Activated naive CD8-positive, alpha-beta T cell treated with anti-CD3 and anti-CD28 coated beads, Interleukin-2, amount 10 ng/mL, durations not matched to agents 7 days and 5 days (primary cell): ENCODE measurements around the gene MYO7A. TPM values are rescaled to one million over a fixed set of nuclear protein-coding genes. Genes with fewer than 3 reads are reported as not detected.
A peak's percentile ranks its signal among the peaks of the same experiment; 100 is the strongest.

Experiments
- ATAC-seq: fragments of 150-1000 bp; cut with Tn5 transposase; one replicate; pipeline ENCODE4 v1.10.0; 2021; ENCODE audit warnings: low read depth, moderate library complexity
- POLR2A ChIA-PET: fragments of 350-600 bp; sonication (Branson Sonifier 250); formaldehyde crosslinking; loops from one replicate; lab custom pipeline; 2021; ENCODE audit warnings: antibody characterized with exemption; lab: Charles Lee
- DNase-seq: peaks from one replicate; pipeline ENCODE4 v3.0.0; 2021
- H3K27ac Mint-ChIP-seq: one replicate; pipeline ENCODE4 v1.8.0; 2022; ENCODE audit warnings: mild to moderate bottlenecking, mixed read lengths
- H3K27me3 Mint-ChIP-seq: one replicate; pipeline ENCODE4 v1.8.0; 2022; ENCODE audit warnings: mild to moderate bottlenecking, moderate library complexity, mixed read lengths
- H3K36me3 Mint-ChIP-seq: one replicate; pipeline ENCODE4 v1.8.0; 2021; ENCODE audit warnings: mild to moderate bottlenecking, mixed read lengths
- H3K4me1 Mint-ChIP-seq: one replicate; pipeline ENCODE4 v1.8.0; 2021; ENCODE audit warnings: mixed read lengths
- H3K4me3 Mint-ChIP-seq: one replicate; pipeline ENCODE4 v1.8.0; 2022; ENCODE audit warnings: mild to moderate bottlenecking, moderate library complexity, mixed read lengths
- H3K9me3 Mint-ChIP-seq: one replicate; pipeline ENCODE4 v1.8.0; 2021; ENCODE audit warnings: mixed read lengths
- total RNA-seq, 2 experiments: library from RNA; stranded (reverse); gene quantifications; one replicate each; pipeline ENCODE4 v1.2.3, GENCODE V29; 2021

MYO7A gene
- under 1 TPM; 0.22 to 0.37 TPM for total RNA-seq

DNA sequence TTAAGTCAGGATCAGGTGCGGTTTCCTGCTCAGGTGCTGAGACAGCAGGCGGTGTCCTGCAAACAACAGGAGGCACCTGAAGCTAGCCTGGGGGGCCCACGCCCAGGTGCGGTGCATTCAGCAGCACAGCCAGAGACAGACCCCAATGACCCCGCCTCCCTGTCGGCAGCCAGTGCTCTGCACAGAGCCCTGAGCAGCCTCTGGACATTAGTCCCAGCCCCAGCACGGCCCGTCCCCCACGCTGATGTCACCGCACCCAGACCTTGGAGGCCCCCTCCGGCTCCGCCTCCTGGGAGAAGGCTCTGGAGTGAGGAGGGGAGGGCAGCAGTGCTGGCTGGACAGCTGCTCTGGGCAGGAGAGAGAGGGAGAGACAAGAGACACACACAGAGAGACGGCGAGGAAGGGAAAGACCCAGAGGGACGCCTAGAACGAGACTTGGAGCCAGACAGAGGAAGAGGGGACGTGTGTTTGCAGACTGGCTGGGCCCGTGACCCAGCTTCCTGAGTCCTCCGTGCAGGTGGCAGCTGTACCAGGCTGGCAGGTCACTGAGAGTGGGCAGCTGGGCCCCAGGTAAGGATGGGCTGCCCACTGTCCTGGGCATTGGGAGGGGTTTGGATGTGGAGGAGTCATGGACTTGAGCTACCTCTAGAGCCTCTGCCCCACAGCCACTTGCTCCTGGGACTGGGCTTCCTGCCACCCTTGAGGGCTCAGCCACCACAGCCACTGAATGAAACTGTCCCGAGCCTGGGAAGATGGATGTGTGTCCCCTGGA, at the start of gene MYO7A:
MYO7A (plus strand) TSS at position 327 of the 772 bp plus-strand sequence. CDS start 2,389 bp downstream, outside the sequence.
- Mint-ChIP-seq H3K36me3 (no peaks in the 10 kb centered on the region), H3K9me3 (no peaks in the 10 kb centered on the region), H3K4me1 (peaks cover 7% of the 10 kb centered on the region), H3K4me3 (peak within 1 kb of the TSS; percentile 58), H3K27ac (no peak within 1 kb of the TSS), H3K27me3 (peaks cover 14% of the 10 kb centered on the region)
- no peak for ATAC-seq
- no peak for DNase-seq
- POLR2A ChIA-PET: no interaction called here

DNA sequence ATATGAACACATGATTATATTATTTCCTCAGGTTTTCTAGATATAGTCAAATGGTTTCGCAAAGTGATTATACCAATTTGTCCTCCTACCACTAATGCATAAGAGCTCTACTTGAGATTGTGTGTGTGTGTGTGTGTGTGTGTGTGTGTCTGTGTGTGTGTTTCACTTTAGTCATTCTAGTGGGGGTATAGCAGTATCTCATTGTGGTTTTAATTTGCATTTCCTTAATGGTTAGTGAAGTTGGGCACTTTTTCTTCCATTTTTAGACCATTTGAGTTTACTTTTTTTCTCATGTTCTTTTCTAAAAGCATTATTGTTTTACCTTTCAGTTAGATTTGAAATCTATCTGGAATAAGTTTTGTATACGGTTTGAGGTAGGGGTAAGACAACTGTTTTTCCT, 48.4 kb upstream of the MYO7A start:
- Mint-ChIP-seq H3K27ac (no peak overlapping the region), H3K4me3 (no peak overlapping the region), H3K4me1 (peaks cover 16% of the 10 kb centered on the region), H3K36me3 (peaks cover 2% of the 10 kb centered on the region), H3K9me3 (peaks cover 1% of the 10 kb centered on the region), H3K27me3 (peaks cover 9% of the 10 kb centered on the region)
- ATAC-seq: no peak
- POLR2A ChIA-PET: no interaction called here
- DNase-seq: no peak

DNA sequence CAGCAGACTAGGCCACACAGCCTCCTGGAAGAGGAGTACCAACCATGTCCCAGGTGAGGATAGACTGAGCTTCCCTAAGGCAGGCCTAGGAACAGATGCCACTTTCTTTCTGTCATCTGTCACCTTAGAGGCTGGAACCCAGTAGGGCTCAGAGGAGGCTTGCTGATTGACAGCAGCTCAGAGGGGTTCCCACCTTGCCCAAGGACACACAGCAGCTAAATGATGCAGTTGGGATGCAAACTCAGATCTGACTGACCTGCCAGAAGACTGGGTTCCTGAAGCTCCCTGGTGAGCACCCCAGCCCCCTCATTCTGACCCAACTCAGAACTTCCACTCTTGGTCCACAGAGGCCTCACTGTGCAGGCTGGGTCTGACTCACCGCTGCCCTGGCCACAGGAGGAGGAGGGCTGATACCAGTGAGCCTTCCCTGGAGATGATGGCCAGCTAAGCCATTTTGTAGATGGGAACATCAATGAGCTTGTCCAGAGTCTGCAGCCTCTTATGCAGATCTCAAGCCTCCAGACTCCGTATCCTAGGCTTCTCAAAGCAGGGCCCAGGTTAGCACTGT, 47.3 kb upstream of the MYO7A start:
- H3K27me3 Mint-ChIP-seq: peaks cover 9% of the 10 kb centered on the region
- H3K27ac Mint-ChIP-seq: no peak overlapping the region
- peaks cover 16% of the 10 kb centered on the region for H3K4me1 Mint-ChIP-seq
- peaks cover 2% of the 10 kb centered on the region for H3K36me3 Mint-ChIP-seq
- DNase-seq (no peak), ATAC-seq (no peak)
- no peak overlapping the region for H3K4me3 Mint-ChIP-seq
- POLR2A ChIA-PET: no interaction called here
- H3K9me3 Mint-ChIP-seq: peaks cover 1% of the 10 kb centered on the region

DNA sequence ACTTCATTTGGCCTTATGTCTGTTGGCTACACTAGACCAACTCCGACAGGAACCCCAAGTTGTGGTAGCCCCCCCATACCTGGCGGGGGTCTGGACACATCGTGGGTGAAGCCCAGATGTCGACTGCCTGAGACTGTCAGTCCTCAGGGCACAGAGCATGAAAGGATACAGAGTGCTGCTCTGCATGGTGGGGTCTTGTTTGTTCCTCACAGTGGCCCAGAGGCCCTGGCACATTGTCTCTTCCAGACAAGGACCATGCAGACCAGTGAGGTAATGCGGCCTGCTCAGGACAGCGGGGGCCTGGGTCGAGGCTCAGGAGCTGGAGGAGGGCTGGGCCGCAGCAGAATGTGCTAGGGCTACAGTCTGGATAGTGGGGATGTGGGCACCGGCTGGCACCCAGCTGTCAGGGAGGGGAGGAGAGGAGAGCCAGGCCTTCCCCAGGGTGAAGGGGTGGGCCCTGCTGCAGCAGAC, 46.6 kb upstream of the MYO7A start:
- Mint-ChIP-seq H3K4me3 (no peak overlapping the region), H3K9me3 (peaks cover 1% of the 10 kb centered on the region), H3K27me3 (peaks cover 9% of the 10 kb centered on the region), H3K27ac (peak overlapping the region; percentile 96), H3K36me3 (peaks cover 2% of the 10 kb centered on the region), H3K4me1 (peaks cover 16% of the 10 kb centered on the region)
- POLR2A ChIA-PET: interaction anchor here (1.0 to 2.4 kb wide), 4 partner anchors 12 to 34 kb away, joined by 3 to 19 read pairs (median 8); partner anchors contain the start of gene CAPN5
- ATAC-seq (no peak), DNase-seq (no peak)

DNA sequence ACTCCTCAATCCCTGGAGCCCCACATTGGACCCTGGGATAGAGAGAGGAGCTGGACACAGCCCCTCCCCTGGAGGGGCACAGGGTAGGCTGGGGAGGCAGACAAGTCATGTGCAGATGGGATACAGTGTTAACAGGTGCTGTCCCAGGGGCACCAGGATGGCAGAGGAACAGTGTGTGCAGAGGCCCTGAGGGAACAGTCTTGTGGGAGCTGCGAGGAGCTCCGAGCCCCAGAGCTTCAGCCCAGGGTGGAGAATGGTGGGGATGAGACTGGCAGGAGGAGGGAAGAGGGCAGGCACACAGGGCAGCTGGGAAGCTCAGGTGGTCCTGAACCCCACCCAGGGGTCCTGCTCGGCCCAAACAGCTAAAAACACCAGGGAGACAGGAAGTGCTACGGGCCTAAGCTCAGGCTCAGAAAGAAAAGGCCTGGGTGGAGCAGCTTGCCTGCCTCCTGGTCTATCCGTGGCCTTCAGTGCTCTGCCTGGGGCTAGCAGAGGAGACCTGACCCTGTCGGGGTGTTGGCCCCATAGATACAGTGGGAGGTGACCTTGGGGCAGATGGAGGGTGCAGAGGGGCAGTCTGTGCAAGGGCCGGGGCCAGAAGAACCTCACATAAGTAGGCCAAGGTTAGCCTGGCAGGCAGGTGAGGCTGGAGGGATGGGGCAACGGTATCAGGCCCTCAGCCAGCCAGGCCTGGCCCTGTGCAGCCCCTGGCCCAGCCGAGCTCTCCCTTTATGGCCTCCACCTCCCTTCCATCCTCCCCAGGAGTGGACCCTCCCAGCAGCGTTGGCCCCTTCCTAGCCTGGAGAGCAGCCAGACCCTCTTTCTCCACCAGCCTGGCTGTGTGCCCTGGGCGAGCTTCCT, 45.8 kb upstream of the MYO7A start:
- H3K4me3 Mint-ChIP-seq: peak overlapping the region; percentile 81
- H3K4me1 Mint-ChIP-seq: peaks cover 16% of the 10 kb centered on the region
- peak; percentile 45 for ATAC-seq
- peak overlapping the region; percentile 96 for H3K27ac Mint-ChIP-seq
- H3K27me3 Mint-ChIP-seq: peaks cover 9% of the 10 kb centered on the region
- peaks cover 1% of the 10 kb centered on the region for H3K9me3 Mint-ChIP-seq
- DNase-seq: peak; percentile 46
- POLR2A ChIA-PET: interaction anchor here (0.5 to 2.4 kb wide), 8 partner anchors 9 to 525 kb away, joined by 3 to 21 read pairs (median 8); partner anchors contain the start of gene CAPN5
- peaks cover 2% of the 10 kb centered on the region for H3K36me3 Mint-ChIP-seq

DNA sequence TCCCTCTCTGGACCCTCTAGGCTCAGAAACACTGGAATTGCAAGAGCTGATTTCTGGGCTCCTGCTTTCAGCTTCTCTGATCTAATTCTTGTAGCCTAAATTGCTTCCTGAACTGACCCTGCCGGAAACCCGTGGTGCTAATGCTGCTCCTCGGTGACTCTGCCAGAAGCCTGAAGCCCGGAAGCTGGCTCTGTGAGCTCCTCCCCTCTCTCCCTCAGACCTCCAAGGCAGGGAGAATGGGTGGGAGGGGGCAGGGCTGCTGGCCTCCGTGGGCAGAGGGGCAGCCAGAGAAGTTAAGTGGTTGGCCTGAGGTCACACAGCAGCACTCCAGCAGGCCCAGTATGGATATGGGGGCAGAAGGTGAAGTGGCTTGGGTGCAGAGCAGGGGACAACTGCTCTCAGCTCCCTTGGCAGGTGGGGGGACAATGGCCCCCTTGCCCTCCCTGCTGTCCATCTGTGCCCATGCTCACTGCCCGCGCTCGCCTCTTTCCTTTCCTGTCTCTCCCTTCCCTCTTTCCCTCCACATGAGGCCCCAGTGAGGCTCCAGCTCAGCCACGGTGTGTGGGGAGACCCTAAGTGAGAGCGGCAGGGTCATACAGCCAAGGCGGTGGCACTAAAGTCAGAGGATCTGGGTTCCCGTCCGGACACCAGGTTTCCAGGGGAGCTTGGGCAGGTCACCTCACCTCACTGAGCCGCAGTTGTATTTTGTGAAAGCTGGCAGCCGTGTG, 45.0 kb upstream of the MYO7A start:
- ATAC-seq (peak; percentile 96), DNase-seq (peak; percentile 66)
- Mint-ChIP-seq H3K9me3 (peaks cover 1% of the 10 kb centered on the region), H3K27me3 (peaks cover 7% of the 10 kb centered on the region), H3K27ac (peak overlapping the region; percentile 96), H3K4me3 (peak overlapping the region; percentile 81), H3K36me3 (peaks cover 2% of the 10 kb centered on the region), H3K4me1 (peaks cover 16% of the 10 kb centered on the region)
- POLR2A ChIA-PET: interaction anchor here (0.5 to 2.4 kb wide), 8 partner anchors 8 to 524 kb away, joined by 3 to 21 read pairs (median 8); partner anchors contain the start of gene CAPN5

DNA sequence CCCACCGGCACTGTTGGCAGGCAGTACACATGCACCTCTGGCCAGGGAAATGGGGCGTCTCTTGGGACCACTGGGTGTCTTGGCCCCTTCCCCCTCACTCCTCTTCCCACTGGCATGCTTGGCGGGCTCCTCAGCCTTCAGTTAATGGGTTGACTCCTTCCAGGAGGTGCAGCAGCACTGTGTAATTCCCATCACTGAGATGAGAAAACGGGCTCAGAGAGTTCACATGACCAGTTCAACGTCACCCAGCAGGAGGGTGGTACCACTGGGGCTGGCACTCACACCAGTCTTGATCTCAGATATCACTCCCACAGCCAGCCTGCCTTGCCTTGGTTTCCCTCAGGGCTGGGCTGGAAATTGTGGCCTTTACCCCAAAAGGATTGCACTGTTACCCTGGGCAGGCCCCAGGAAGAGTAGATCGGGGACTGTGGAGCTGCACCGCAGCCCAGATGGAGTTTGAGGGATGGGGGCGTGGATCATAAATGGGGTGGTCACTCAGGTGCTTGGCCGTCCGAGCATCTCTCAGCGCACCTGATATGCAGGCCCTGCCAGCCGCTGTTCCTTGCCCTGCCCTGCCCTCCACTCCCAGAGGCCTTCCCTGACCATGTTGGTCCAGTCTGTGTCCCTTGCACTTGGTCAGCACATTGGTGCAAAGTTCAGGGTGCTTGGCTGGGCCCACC, 44.3 kb upstream of the MYO7A start:
- peak overlapping the region; percentile 19 for H3K4me3 Mint-ChIP-seq
- ATAC-seq (no peak), DNase-seq (peak; percentile 25)
- H3K27me3 Mint-ChIP-seq: peaks cover 1% of the 10 kb centered on the region
- POLR2A ChIA-PET: interaction anchor here (1.6 to 2.4 kb wide), 3 partner anchors 8 to 17 kb away, joined by 11 to 21 read pairs (median 19); partner anchors contain the start of gene CAPN5
- peaks cover 16% of the 10 kb centered on the region for H3K4me1 Mint-ChIP-seq
- peaks cover under 1% of the 10 kb centered on the region for H3K36me3 Mint-ChIP-seq
- no peaks in the 10 kb centered on the region for H3K9me3 Mint-ChIP-seq
- H3K27ac Mint-ChIP-seq: peak overlapping the region; percentile 96

DNA sequence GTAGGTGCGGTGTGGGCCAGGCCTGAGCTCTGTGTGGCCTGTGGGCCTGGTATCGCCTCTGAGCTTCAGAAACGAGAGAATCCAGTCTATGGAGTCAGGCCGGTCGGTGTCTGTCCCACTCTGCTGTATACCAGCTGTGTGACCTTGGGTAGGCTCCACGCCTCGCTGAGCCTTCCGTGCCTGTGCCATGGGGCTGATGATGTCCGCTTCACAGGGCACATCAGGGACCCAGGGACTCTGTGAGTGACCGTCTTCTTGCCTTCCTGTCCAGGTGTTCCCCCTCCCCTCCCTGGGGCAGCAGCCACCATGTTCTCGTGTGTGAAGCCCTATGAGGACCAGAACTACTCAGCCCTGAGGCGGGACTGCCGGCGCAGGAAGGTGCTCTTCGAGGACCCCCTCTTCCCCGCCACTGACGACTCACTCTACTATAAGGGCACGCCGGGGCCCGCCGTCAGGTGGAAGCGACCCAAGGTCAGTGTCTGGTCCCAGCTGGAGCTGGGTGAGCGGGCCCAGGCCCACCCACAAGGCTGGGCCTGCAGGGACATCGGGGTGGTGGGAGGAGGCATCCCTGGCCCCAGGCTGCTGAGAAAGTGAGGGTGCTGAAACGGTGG, 43.4 kb upstream of the MYO7A start:
- POLR2A ChIA-PET: no interaction called here
- peak; percentile 29 for DNase-seq
- Mint-ChIP-seq H3K36me3 (no peaks in the 10 kb centered on the region), H3K4me3 (no peak overlapping the region), H3K4me1 (peaks cover 16% of the 10 kb centered on the region), H3K9me3 (no peaks in the 10 kb centered on the region), H3K27me3 (no peaks in the 10 kb centered on the region), H3K27ac (no peak overlapping the region)
- no peak for ATAC-seq

DNA sequence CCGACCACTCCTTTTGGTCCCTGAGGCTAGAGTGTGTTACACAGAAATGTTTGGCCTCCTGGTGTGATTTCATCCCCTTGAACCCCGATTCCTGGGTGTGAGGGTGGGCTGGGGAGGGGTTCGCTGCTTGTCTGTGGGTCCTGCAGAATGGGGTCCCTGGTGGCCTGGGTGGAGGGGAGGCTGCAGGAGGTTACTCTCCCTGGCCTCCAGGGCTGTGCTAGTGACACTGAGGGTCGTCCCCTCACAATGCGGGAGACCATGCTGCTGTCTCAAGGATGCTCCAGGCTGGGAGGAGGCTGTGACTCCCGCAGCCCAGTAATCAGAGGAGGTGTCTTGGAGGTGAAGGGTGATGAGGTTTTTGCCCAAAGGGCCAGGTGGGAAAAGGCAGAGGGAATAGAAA, 42.4 kb upstream of the MYO7A start:
- ATAC-seq: no peak
- H3K27ac Mint-ChIP-seq: no peak overlapping the region
- no peak overlapping the region for H3K4me3 Mint-ChIP-seq
- no peaks in the 10 kb centered on the region for H3K9me3 Mint-ChIP-seq
- DNase-seq: peak; percentile 19
- POLR2A ChIA-PET: no interaction called here
- H3K36me3 Mint-ChIP-seq: no peaks in the 10 kb centered on the region
- peaks cover 16% of the 10 kb centered on the region for H3K4me1 Mint-ChIP-seq
- no peaks in the 10 kb centered on the region for H3K27me3 Mint-ChIP-seq

DNA sequence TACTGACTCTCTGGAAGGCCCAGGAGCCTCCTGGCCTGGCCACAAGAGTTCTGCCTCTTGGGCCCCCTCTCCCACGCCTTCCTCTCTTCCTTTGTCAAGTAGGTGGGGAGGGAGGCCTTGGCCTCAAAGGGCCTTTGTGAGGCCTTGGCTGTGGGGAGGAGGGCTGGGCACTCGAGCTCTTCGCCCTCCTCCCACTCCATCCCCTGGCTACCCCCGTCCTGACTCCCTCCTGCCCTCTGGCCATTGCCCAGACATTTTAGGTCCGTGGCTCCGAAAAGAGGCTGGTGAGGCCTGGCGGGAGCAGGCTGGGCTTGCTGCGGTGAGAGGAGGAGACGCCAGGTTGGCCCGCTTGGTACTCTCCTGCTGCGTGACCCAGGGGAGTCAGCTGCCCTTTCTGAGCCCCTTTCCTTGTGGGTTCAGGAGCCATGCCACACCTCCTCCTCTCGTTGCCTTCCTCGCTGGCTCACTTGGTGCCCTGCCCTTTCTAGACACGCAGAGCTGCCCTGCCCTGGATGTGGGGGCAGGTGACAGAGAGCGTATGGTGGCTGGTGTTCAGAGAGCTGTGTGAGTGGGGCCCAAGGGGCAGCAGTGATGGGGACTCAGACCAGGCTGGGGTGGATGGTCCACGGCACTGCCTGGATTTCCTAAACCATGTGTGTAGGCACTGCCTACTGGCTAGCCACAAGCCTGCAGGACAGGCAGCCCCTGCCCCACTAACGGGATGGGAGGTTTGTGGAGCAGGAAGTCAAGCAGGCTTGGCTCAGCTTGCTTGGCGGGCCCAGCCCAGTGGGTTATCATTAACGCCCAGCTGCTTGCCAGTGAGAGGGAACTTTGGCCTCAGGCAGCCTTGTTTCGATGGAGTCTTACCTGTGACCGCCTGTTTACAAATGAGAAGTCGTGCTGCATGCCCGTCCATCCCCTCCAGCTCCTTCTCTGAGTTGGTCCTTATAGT, 41.2 kb upstream of the MYO7A start:
- ATAC-seq: no peak
- peak; percentile 18 for DNase-seq
- no peaks in the 10 kb centered on the region for H3K9me3 Mint-ChIP-seq
- peaks cover 18% of the 10 kb centered on the region for H3K4me1 Mint-ChIP-seq
- H3K27me3 Mint-ChIP-seq: no peaks in the 10 kb centered on the region
- H3K4me3 Mint-ChIP-seq: no peak overlapping the region
- POLR2A ChIA-PET: interaction anchor here (0.6 kb wide), 1 partner anchor 228 kb away, joined by 3 read pairs; no protein-coding TSS in a partner anchor
- H3K36me3 Mint-ChIP-seq: no peaks in the 10 kb centered on the region
- no peak overlapping the region for H3K27ac Mint-ChIP-seq

DNA sequence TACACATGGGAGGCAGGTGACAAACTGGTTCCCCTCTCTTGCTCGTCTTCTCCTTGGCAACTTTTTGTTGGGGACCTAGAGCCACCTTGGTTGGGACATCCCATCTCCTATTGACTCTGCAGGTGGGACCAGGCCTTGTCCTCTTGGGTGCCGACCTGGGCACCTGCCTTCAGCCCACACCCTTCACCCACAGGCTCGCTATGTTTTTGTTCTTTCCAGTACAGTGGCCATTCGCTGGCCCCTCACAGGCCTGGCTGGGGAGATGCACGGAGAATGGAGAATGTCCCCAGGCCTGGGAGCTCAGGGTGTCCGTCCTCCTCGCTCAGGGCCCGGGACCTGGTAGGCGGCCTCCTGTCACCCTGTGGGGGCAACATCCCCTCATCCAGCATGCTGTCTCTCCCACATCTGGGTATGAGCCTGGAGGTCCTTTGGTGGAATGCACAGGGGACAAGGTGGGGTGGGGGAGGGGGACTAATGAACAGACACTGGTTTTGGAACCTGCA, 40.3 kb upstream of the MYO7A start:
- H3K36me3 Mint-ChIP-seq: no peaks in the 10 kb centered on the region
- no peak overlapping the region for H3K4me3 Mint-ChIP-seq
- peaks cover 9% of the 10 kb centered on the region for H3K4me1 Mint-ChIP-seq
- no peaks in the 10 kb centered on the region for H3K27me3 Mint-ChIP-seq
- ATAC-seq (no peak), DNase-seq (no peak)
- no peak overlapping the region for H3K27ac Mint-ChIP-seq
- POLR2A ChIA-PET: interaction anchor here (0.7 kb wide), 1 partner anchor 495 kb away, joined by 3 read pairs; no protein-coding TSS in a partner anchor
- no peaks in the 10 kb centered on the region for H3K9me3 Mint-ChIP-seq
